Fibroblast of peridontal ligament (primary cell): ENCODE data around the gene ROR1.
"Not testable (repeated sequence)": the region's sequence is repeated elsewhere in the genome, so short reads cannot be mapped to it uniquely, and the experiment has no call there.

Source experiments
- DNase-seq: peaks from one replicate; pipeline ENCODE4 v3.0.0-alpha.2; 2010; ENCODE audit errors: extremely low read depth

Gene ROR1

DNA sequence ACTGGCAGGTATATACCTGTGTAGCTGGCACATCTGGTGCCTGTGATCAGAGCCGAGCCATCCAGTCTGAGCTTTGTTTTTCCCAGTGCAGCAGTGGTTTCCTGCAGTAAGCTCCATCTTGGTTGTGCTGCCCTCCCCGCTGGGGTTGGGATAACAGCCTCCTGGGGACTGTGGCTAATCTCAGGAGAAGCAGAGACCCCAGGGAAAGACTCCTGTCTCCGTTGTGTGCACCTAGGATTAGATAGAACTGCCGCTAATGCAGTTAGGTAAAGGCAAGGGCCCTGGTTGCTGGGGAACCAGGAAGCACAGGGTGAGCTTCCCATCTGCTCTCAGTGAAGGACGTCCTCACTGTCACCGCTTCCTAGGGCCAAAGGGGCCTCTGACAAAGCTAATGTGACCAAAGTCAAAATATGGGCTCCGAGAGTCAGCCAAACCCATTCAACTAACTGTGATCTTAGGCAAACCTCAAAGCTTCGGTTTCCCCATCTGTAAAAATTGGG, 20.0 kb downstream of the ROR1 start:
- DNase-seq: no peak

DNA sequence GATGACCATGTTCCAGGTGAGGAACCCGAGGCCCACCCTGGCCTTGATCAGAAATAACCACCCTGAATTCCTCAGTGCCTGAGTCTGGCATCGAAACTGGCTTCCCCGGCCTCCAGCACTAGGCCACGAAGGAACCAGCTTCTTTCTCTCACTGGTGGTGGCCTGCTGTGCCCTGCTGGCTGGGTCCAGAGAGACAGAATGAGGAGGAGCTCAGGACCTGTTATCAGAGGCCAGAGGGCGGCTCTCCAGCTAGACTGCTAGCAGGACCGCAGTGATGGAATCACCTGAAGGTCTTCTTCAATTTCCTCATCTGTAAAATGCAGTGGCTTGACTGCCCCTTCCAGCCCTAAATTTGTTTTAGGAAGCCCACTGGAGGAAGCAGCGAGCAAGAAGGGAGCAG, 20.5 kb downstream of the ROR1 start:
- no peak for DNase-seq

DNA sequence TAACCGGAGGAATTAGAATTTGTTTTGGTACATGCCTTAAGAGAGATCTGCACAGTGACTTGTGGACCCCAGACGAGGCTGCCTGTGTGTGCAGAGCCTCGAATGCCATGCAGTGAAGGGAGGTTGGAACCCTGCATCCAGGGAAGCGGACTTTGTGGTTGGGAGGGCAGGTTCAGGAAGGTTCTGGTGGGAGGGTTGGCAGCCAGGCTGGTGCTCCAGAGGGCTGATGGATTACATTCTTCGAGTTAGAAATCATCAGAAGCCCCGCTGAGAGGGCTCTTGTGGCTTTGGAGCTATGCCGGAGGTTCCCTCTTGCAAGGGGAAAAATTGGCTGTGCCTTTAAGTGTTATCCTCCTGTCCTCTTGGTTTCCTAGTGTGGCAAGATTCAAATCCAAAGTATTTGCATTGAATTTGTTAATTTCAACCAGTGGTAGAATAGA, 21.1 kb downstream of the ROR1 start:
- DNase-seq: peak; percentile 50

DNA sequence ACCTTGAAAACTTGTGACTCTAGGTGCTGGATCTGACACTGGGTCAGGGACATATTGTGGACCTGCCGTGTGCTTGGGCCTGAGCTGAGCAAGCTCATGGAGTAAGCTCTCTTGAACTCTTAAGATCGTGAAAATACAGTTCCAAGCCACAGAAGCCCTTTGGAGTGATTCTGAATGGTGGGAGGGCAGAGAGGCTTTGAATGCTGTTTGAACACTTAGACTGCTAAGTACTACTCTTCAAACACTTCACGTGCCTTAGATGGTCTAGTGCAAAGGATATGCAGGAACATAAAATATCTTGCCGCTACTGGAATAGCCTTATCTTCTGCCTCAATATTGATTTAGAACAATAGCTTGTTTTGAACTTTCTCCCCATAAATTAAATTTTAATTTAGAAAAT, 21.6 kb downstream of the ROR1 start:
- no peak for DNase-seq

DNA sequence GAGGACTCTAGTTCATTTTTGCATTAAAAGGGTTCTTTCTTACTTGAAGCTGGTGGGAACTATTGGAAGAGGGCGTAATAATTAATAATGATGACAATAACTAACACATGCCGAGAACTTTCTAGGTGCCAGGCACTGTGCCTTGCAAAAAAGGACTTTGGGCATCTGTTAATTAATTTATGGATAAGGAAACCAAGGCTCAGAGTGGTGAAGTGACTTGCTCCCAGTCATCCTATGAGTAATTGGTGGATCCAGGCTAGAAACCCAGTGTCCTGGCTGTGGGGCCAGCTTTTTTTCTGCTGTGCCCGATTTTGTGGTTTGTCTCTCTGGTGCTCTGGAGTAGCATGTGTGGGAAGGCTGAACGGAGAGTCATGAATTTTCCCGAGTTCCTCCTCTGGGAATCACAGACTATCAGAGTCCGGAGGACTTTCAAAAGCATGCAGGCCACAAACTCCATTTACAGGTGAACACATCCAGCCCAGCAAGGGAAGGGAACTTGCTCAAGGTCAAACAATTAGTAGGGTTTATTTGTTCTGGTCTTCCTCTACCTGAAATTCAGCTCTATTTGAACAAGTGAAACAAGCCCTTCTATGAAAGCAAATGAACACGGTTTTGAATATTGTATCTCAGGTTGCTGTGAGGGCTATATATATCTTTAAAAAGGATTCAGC, 23.4 kb downstream of the ROR1 start:
- no peak for DNase-seq

DNA sequence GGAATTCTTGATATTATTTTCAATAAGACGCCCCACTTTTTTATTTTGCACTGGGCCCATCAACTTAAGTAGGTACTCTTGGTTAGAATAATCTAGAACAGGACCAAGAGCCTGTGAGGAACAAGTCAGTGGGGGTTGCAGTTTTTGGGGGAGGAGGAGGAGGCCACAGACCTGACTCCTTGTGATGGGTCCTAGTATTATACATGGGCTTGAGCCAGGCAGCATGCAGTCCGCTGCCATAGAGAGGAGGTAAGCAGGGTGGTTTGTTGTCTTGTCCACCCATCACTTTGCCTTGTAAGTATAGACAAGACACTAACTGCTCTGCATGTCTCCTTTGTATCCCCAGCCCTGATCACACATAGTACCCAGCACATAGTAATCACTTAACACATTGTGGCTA, 24.5 kb downstream of the ROR1 start:
- no peak for DNase-seq

DNA sequence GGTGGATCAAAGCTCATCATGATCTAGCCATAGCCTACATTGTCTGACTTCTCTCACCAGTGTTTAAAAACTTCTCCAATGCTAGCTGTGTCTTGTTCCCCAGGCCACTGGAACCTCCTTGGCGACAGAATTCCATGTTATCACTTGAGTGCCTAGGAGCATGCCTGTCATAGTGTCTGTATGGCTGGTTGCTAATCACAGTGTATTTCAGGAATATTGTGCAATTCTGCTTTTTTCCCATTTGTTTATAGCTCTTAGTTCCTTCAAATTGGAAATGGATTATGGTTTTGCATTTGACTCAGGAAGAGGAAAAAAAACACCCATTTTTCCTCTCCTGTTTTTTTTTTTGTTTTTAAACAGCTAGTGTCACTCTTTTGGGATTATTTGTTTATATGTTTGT, 25.5 kb downstream of the ROR1 start:
- peak; percentile 72 for DNase-seq

DNA sequence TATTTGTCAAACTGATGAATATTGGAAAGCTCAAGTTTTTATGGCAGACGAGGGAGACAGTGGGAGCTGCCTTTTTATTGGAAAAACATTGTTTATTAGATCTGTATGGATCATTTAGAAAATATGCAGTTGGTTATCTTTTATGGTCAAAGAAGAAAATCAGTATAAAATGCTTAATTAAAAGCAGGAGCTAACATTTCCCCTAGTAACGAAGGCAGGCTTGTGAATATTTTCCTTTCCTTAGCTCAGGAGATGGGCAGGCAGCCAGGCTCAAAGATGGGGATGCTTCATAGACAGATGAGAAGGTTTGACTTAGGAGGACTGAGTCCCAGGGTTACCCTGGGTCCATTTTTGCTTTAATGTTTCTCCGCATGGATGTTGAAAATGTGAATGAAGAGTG, 26.0 kb downstream of the ROR1 start:
- peak; percentile 86 for DNase-seq

DNA sequence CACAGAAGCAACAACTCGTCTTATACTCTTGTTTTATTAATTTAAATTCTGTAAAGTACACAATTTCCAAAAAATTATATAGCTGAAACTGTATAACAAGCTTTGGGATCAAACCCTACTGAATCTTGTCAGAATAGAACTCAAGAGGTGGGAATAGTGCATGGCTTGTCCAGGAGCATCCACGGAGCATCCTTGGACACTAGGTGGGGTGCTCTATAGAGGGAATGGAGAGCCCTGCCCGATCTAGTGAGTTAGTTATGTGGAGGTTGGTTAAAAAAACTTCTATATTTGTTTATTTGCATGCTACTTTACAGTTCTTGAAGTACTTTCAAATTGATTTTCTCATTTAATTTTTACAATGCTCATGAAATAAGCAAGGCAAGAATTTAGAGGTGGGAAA, 28.3 kb downstream of the ROR1 start:
- no peak for DNase-seq

DNA sequence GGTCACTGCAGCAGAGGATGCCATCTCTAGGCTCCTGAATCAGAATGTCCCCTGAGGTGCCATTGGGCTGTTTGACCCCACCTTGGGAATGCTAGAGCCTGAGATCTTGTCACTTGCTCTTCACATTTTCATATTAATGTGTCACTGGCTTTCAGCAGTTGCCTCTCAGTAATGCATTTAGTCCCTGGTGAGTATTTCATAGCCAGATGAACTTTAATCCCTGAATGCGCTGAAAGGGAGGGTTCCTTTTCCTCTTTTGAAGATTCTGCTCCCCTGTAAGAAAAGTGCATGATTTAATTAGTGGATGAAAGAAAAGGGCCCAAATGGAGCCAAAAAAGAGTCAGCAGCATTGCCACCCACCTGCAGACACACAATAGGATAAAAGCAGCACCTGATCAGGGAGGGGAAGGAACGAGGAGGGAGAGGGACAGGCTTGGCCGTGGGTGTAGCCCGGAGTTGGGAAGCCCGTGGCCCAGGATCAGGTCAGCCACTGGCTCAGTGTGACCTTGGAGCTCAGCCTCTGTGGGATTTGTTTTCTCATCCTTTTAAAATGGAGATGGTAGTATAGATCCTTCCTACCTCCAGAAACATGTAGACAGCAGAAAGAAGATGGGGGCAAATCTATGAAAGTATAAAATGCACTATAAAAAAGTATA, 31.1 kb downstream of the ROR1 start:
- no peak for DNase-seq

DNA sequence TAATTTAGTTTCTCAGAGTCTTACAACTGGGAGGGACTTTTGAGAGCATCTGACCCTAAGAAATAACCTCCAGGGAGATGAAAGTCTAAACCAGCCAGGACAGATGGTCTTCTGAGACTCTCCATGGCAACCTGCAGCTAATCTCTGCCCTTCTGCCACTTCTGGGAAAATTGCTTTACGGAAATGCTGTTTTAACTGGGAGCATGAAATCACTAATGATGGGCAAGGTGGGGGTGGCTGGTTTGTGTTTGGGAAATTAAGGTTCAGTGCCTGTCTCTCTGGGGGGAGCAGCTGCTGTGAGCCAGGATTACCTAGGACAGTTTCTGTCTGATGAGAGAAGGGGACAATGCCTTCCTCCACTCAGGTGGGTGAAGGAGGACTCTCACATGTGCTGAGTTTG, 33.2 kb downstream of the ROR1 start:
- DNase-seq: no peak

DNA sequence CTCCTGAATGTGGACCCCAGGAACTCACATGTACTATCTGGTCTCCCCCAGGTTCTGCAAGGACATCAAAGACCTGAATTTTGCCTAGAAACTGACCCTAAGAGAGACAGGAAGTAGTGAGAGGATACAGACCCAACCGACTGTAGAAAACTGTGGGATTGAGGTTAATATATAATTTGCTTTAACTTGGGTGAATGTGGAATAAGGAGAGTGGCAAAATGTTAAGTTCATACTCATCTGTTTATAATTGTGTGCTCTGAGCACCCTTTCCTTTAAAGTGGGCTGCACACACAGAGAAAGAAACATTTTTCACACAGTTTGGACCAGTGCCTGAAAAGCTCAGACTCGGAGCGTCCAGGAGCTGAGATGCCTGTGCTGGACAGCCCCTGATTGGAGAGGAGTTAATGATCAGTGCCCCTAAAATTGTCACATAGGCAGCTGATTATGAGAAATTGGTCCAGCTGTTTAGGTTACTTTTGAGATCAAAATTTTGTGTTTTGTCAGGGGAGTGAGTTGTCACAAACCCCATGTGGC, 37.2 kb downstream of the ROR1 start:
- DNase-seq: no peak

DNA sequence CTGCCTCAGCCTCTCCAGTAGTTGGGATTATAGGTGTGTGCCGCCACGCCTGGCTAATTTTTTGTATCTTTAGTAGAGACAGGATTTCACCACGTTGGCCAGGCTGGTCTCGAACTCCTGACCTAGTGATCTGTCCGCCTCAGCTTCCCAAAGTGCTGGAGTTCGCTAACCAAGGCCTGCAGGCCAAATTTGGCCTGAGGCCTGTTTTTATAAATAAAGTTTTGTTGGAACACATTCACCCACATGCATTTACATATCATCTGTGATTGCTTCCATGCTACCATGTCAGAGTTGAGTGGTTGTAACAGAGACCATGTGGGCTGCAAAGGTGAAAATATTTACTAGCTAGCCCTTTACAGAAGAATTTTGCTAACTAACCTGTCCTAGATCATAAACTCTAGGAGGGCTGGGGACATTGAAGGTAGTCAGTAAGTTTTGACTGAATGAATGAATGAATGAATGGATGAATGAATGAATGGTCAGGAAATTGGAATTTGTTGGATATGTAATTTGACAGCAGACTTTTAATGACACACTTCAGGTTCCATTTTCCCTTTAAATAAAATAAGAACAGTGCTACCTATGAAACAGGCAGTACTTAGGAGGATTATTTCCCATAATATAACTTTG, 38.4 kb downstream of the ROR1 start:
- DNase-seq: no peak

DNA sequence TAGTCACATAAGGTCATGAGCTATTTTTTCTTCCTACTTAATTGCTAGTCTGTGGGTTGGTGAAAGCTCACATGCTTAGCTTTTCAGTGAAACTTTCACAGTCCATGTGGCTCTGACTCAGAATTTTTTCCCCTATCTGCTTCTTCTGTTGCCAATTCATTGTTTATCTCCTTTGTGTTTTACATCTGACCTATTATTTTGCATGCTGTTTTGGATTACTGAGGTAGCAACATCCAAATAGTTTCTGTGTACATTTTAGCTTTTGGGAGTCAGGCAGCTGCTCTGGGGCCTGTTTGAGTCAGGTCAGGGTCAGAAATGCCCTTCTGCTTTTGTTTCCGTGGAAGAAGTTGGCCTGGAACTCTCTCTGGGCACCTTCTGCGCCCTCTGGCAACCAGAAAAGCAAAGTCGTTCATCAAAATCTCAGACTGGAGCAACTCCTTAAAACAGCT, 40.0 kb downstream of the ROR1 start:
- DNase-seq: peak; percentile 73

DNA sequence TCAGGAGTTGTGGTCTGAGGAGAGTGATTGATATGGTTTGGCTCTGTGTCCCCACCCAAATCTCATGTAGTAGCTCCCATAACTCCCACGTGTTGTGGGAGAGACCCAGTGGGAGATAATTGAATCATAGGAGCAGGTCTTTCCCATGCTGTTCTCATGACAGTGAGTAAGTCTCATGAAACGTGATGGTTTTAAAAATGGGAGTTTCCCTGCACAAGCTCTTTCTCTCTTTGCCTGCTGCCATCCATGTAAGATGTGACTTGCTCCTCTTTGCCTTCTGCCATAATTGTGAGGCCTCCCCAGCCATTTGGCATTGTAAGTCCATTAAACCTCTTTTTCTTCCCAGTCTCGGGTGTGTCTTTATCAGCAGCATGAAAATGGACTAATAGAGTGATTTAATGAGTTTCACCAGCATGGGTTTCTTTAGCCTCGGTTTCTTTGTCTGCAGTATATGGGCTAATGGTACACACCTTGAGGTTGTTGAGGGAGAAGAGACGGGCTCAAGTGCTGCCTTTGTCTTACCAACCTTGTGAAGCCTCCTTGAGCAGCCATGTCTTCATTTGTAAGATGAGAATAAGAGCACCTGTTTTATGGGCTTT, 42.5 kb downstream of the ROR1 start:
- DNase-seq: not testable (repeated sequence)

DNA sequence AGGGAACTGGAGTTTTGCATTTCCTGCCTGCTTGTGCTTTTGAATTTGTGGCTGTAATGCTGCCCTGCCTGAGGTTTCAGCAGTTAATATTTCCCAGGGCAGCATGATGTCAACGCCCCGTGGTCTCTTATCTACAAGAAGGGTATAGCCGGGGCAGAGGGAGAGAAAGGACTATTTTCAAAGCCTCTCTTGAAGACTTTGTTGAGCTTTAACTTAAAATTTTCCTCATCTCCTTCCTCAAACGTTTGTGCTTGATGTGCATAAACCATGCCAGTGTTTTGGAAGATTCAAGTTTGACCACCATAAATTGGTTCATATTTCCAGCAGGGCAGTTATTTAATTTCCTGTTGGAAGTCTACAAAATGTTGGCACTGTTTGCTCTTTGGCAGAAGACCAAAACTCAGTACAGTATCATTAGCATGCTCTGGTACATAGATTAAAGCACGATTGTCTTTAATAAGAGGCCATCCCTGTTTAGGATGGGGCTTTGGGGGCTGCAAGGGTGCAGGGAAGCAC, 43.4 kb downstream of the ROR1 start:
- DNase-seq: peak; percentile 30

DNA sequence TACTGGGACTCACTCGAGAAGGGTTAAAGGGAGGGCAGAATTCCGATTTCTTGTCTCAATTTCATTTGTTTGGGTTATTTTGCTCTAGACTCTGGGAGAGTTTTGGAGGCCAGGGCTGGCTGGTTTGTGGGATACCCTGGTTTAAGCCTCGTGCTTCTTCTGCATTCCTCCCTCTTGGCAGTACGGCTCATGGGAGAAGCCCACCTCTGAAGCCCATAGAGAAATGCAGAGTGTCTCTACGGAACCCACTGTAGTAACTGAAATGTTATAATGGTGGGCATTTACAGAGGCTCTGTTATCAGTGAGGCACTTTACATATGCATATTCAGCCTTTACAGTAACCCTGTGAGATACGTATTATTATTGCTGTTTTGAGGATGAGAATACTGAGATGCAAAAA, 43.9 kb downstream of the ROR1 start:
- DNase-seq: no peak

DNA sequence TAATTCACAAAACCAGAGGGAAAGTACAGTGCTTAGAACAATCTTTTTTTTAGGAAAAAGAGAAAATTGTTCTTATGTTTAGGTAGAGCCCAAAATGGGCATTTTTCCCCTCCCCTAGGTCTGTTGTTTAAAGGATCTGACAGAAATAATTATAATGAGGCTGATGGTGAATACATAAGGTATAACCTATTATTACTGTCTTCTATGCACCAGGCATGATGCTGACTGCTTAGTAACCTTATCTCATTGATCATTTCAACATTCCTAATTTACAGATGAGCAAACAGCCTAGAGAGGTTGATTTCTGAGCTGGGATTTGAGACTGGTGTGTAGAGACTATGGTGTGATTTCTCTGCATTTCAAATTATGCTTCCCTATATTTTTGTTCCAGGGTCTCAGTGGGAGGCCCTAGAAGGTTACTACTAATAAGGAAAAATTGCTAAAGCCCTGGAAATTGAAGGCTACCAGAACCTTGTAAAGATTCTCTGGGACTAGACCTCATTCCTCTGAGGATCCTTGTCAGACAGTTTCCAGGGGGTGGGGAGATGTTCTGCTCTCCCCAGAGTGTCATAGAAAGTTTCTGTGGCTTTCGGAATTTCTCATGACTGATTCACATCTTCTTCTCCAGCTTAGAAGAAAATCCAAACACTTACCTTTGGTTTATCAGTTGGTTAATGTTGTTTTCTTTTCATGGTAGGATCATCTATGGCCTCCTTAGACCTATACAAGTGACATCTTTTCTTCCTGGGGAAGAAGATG, 44.9 kb downstream of the ROR1 start:
- DNase-seq: no peak

DNA sequence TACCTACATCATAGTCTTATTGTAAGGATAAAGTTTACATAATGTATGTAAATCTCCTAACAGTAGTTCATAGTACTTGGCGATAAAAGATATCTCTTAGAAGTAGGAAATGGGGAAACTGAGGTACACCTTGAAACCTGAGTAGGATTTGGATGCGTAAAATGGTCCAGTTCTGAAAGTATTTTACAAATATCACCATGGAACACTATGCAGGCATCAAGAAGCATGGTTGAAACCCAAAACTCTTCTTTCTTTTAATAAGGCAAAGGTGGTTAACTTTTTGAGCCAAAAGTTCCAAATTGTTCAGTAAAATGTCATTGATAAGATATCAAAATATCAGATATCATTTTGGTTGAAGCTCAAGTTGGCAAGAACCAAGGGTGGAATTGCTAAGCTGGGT, 46.0 kb downstream of the ROR1 start:
- DNase-seq: no peak

DNA sequence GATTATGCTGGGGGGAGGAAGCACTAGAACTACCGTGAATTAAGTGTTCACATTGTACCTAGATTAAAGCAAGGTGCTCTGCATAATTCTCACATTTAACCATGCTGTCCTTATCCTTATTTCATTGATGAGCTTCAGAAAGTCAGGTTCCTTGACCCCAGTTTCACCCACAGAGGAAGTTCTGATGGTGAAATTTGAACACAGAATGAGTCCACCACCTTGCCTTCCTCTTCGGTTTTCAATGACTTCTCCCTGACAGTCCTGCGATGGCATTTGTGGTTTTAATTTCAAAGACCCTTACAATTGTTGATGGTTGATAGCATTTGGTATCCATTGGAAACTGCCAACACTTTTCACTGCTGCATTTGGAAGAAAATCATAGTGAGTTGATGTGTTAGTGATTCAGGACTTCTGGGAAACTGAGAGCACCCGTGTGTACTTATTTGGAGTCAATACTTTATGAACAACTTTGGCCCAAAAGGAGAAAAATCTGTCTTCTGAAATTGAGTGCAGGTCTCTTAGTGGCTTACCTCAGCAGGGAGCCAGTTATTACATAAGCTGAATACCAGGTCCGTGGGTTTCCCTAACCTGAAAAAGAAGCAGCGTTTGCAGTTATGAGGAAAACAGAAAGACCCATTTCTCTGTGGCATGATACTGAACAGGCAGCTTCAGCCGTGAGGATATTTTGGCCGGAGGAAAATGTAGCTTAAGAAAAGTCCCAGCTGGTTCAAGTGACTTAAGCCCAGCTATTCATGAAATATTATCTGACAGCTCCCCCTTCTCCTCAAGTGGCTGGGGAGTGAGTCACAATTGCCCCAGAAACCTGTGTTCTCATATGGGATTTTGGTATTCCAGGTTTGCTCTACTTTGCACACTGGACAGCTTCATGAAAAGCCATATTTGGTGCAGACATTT, 47.5 kb downstream of the ROR1 start:
- DNase-seq: no peak
